ENCODE data around the gene PRRC2A.
"Not testable (repeated sequence)": the region's sequence is repeated elsewhere in the genome, so short reads cannot be mapped to it uniquely, and the experiment has no call there.

Gene PRRC2A

DNA sequence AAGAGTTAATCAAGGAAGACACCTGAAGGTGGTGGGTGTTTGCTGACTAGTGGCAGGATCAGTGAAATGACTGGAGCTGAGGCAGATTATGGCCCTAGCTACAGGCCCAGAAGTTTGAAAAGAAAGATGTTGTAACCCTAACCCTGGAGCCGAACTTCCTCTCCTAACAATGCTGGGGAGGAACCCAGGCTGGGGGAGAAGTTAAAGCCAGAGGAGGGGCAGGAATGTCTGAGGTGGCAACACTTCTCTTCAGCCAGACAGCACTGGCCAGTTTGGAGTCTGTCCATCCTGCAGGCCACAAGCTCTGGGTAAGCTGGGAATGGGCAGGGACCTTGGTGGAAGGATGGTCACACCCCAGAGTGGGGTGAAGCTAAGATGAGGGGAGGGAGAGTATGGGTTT is 34.5 kb upstream of the PRRC2A start, which contains the start of gene LST1:
LST1 (plus strand) TSS at position 270 of the 400 bp plus-strand sequence. CDS start 1,023 bp downstream, outside the sequence.
- DNase-seq, result no peak

DNA sequence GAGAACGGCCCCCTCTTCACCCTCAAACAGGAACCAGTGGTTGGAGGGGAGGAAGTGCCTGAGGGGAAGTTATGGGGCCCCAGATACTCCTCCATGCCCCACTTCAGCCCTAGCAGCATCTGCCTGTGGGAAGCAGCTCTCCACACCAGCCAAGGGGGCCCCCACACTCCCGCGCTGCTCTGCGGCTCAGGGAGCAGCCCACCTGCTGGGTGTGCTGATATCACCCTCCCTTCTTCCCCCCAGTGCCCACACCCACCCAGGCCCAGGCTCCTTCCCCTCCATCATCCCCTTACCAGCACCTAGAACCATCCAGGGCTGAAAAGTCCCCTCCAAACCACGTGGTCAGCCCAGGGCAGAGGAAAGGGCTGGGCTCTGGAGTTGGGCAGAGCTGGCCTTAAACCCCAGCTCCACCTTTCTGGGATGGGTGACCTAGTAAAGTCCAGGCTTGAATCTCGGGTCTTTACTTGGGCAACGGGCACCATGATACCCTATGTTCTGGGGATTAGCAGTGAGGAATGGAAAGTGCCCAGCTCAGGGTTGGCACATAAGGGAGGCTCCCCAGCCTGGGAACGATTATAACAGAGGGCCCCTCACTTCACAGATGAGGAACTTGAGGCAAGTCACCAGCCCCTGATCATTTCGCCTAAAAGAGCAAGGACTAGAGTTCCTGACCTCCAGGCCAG is 33.8 kb upstream of the PRRC2A start:
- peak; percentile 49 for DNase-seq

DNA sequence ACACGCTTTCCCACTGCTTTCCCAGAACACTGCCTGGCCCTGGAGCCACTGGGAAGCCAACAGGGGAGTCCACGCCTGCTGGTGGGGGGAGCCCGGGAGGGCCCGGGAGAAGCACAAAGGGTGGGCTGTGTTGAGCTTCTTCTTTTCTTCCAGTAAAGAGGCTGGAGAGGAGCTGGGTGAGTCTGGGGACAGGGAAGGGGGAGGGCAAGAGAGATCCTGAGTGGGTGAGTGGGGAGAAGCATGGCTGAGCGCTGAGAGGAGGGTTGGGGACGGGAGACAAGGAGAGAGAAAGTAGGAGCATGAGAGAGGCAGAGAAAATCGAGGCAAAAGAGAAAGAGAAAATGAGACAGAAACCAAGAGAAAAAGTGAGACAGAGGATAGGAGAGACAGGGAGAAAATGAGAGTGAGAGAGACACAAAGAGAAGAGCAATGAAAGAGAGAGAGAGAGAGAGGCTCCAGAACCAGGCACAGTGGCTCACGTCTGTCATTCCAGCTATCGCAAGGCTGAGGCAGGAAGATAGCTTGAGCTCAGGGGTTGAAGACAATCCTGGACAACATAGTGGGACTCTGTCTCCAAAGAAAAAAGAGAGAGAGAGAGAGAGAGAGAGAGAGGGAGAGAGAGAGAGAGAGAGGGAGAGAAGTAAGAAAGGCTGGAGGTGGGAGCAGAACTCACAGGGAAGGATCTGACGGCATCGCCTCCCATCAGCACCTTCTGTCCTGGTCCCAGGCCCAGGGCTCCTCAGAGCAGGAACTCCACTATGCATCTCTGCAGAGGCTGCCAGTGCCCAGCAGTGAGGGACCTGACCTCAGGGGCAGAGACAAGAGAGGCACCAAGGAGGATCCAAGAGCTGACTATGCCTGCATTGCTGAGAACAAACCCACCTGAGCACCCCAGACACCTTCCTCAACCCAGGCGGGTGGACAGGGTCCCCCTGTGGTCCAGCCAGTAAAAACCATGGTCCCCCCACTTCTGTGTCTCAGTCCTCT is 32.4 kb upstream of the PRRC2A start:
- DNase-seq, result no peak

DNA sequence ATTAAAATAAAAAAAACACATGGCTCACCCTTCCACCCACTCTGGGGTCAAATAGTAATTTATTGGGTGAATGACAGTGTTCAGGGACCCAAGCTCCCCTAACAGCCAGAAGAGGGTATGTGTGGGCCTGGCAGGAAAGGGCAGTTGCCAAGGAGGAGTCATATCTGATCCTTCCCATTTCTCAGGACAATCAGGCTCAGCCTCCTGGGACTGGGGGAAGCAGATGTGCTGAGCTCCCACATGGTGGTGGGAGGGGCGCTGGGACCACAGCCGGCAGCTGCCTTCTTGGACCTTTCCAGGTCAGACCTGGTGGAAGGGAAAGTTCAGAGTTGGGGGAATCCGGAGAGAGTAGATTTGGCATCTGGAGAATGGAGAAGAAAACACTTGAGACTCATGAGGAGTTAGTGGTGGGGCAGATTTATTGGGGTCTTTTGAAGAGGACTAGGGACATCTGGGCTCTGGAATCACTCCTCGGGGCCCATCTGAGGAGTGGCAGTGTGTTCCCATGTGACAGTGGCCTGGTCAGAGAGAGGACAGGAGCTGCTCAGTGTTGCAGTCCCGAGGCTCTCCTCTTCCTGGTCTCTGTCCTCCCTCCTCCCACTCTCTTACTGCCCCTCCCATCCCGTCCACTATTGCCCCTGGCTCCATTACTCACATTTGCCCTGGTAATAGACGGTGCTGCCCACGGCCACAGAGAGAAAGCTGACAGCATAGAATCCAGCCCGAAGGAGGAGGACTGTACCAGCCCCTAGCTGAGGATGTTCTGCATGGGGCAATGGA is 31.5 kb upstream of the PRRC2A start:
- DNase-seq, result no peak

DNA sequence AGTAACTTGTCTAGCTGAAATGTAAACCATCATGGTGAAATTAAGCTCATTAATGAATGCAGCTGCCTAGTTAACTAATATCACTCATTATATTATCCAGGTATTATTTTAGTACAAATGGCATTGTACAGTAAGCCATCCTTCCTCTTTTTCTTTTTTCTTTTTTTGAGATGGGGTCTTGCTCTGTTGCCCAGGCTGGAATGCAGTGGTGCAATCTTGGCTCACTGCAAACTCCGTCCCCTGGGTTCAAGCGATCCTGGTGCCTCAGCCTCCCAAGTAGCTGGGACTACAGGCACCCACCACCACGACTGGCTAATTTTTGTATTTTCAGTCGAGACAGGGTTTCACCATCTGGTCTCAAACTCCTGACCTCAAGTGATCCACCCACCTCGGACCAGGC is 29.8 kb upstream of the PRRC2A start:
- not testable (repeated sequence) for DNase-seq

DNA sequence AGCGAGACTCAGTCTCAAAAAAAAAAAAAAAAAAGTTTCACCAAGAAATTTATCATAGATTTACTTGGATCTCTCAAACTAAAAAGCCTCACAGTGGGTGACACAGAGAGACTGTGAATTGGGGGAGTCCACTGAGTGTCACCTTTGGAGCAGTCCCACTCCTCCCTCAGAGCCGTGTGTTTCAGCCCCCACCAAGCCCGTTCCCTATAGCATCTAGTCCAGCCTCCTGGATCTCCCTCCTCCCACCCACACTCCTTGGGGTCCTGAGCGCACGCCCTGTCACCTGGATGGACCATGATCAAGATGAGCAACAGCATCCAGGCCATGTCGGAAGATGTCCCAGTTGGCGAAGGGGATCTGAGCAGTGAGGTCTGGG is 28.1 kb upstream of the PRRC2A start:
- DNase-seq, result no peak

DNA sequence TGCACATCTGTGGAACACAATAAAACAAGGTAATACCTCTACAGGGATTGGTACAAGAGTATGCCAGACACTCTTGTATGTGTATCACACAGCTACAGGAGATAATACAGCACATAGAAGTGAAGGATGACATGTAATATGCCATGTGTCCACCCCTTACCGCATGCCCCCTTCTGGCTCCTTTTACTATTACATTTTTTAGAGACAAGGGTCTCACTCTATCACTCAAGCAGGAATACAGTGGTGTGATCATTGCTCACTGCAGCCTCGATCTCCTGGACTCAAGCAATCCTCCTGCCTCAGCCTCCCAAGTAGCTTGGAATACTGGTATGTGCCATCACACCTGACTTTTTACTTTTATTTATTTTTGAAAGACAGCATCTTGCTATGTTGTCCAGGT is 23.5 kb upstream of the PRRC2A start:
- DNase-seq, result peak; percentile 54

DNA sequence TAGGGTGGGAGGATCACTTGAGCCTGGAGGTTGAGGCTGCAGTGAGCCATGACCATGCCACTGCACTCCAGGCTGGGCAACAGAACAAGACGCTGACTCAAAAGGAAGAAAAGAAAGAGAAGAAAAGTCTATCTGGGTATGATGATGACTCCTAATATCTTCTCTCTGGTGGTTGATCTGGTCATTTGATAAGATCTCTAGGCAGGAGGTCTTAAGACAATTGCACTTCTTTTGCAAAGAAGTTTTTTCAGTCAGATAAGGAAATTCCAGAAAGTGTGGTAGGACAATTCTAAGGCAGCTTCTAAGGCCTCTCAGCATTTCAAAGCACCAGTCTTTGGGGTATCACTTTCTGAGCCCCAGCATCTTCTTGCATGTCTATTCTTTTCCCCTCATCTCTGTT is 13.2 kb upstream of the PRRC2A start:
- DNase-seq, result no peak

DNA sequence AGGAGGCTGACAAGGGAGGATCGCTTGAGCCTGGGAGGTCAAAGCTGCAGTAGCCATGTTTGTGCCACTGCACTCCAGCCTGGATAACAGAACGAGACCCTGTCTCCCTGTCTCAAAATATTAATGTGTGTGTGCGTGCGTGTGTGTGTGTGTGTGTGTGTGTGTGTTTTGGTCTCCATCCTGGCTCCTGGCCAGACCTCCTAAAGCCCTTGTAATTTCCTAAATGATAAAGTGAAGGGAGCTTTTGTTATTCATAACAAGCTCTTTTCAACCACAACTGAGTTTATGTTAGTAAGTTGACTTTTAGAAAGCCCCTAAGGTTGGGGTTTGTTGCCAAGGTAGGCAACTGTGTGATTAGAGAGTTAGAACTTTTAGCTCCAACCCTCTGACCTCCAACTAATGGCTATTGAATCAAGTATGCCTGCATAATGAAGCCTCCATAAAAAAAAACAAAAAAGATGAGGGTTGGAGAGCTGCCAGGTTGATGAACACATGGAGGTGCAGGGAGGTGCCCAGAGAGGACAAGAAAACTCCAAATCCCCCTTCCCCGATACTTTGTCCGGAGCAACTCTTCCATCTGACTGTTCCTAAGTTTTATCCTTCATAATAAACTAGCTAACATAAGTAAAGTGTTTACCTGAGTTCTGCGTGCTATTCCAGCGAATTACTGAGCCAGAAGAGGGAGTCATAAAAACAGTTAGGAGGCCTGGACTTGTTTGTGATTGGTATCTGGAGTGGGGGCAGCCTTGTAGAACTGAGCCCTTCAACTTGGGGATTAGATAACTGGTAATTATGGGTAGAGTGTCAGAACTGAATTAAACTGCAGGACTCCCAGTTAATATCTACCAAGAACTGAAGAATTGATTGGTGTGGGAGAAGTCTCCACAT is 10.8 kb upstream of the PRRC2A start:
- DNase-seq, result no peak

DNA sequence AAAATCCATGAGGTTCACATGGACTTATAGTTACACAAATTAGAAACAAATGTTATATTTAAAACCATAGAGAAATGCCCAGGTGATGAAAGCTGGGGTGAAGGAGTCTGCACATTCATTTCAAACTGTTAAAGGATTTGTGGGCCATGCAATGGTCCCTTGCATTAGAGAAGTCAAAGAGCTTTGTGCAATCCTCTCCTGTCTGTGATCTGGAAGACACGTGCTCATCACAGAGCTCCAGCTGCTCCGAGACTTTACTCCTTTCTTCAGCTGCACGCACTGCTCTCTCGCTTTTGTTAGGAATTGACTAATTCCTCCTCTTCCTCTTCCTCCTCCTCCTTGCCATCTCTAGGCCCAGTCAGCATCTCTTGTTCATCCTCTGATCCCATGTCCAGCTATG is 9.5 kb upstream of the PRRC2A start:
- no peak for DNase-seq

DNA sequence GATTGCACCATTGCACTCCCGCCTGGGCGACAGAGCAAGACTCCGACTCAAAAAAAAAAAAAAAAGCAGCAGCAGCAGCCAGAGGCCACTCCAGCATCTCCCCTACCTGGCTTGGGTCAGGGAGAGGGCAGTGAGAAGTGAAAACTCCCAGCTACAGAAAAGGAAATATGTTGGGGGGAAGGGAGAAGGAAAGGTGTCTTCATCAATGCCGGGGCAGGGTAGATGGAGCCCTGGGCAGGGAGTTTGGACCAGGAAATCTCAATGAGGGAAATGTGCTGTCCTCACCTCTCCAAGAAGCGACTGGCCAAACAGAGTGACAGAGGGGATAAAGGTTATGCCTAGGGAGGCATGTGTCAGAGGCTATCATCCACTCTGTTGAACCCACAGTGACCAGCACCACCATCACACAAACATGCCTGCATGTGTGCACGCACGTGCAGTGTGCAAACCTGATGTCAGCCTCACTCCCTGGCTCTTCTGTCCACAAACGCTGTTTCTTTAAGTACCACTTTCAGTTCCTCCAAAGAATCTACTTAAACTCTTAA is 6.4 kb upstream of the PRRC2A start:
- no peak for DNase-seq

DNA sequence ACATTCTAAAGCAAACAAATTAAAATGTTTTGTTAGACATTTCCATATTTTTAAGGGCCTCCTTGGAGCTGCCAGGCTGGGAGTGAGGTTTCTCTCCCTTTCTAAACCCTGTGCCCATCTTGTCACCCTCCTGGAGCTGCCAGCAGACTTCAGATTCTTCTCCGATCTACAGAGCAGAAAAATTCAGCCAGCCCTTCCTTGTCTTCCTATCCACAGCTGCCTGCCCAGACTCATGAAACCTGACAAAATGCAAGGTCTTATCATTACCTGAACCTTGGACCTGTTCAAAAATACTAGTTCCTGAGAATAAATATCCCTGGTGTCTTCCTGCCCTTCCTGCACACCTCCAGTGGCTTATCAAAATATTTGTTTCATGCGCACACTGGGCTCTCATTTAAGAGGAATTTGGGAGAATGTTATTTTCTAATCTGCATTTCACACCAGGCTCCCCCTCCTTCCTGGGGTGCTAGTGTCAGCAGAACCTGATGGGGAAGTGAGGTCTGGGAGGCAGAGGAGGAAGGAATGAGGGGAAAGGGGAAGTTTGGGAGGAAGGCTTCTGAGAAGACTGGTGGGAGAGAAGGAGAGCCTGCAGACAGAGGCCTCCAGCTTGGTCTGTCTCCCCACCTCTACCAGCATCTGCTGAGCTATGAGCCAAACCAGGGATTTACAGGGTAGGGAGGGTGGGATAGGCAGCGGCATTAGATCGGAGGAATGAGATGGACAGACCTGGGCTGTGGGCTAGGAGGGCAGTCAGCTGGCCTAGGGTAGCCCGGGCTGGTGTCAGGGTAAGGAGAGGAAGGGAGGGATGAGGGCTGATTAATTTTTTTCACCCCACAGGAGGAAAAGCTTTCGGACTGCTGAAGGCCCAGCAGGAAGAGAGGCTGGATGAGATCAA is 5.6 kb upstream of the PRRC2A start, which contains the start of gene AIF1:
AIF1 (plus strand) TSS at position 551 of the 895 bp plus-strand sequence; CDS start at position 647, 96 bp downstream.
- DNase-seq, result no peak

DNA sequence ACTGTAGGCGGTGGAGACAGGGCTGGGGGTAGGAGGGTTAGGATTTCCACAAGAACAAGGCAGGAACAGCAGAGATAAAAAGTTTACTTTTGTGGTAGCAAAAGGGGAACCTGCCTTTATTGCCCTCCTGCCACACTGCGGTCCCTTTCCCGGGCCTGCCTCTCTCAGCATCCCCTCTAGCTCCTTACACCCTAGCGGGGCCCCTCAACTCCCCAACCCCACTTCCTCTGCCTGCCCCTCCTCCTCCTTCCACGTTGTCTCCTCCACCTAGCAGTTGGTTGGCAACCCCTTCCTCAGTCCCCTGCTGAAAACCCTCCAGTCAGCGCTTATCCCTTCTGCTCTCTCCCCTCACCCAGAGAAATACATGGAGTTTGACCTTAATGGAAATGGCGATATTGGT is 4.8 kb upstream of the PRRC2A start:
- DNase-seq, result peak; percentile 62

DNA sequence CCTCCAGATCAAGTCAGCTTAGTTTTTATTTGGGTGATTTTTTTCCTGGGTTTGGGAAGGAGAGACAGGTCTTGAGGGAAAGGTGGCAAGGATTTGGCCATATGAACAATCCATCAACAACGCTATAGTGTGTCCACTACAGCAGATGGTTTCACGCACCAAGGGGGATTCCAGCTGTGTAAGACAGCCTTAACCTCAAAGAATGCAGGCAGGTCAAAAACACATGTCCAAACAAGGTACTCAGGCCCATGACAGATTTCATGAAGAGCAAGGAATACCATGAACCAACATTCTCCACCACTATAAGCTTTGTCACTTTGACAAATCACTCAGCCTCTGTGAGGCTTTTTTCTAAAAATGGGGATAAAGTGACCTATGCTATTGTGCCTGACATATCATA is 3.5 kb upstream of the PRRC2A start:
- DNase-seq, result no peak

DNA sequence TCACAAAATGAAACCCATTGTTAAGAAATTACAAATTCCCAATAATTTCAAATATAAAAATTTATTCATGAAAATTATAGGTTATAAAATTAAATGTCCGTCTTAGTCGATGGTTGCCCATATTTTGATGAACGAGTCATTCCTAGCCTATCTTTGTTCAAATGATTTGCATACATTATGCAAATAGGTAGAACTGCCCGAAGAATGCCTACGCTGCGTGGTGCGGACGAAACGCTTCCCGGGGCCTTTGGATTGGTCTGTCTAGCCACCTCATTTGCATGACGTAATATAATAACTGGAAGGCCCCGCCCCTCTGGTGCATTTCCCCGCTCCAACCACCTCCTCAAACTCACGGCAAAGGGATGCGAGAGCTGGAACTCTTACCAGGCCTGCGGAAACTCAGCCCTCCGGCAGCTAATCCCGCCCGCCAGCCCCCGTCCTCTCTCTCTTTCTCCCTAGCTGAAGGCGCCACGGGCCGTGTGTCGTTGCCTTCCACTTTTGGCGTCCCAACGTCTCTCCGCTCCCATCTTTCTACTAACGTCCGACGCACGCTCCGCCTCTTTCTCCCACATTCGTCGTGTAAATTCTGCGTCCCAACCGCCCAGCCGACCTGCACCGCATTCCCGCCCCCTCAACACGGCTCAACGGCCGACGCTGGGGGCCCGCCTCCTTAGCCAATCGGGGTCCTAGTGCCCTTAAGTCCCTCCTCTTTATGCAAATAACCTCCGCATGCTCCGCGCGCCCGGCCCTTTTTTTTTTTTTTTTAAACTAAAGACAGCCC is 520 bp upstream of the PRRC2A start:
- peak; percentile 98 for DNase-seq

DNA sequence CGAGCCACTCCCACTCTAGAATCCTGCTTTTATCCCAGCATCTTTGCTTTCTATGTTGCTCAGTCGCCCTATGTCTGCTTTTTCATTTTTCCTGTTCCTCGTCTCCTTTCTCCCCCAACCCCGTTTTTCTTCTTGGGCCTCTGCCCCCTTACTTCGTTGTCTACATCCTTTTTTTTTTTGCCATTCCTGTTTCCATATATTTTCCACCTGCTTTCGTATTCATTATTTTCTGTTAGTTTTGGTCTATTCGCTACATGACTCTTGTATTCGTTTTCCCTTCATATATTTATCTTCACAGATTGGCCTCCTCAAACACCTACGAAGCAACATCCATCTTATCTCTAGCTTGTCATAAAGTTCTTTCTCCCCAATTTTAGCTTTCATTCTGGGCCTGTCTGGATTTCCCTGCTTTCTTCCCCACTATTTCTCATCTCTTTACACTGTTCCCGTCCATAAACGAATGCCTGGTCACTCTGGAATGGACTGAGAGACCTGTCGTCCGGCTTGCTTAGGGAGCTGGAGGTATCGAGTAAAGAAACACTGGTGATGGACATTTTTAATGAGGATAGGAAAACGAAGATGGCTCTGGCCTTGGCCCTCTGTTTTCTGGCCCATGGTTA is 915 bp downstream of the PRRC2A start:
- no peak for DNase-seq

DNA sequence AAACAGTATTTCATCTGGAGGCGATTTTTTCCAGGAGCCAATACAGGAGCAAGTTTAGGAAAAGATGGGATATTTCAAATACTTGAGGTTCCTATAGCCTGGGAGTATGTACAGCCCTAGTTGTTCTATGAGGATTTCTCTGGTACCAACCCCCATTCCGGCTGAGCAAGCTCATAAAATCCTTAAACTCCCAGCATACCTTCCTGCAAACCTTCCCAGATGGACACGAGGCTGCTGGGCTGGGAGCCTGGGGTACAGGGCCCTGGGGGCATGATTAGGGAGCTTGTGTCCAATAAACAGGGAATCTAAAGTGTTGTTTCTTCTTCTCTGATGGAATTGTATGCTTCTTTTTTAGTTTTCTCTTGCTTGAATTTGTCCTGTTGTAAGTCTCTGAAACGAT is 1.5 kb downstream of the PRRC2A start:
- no peak for DNase-seq

DNA sequence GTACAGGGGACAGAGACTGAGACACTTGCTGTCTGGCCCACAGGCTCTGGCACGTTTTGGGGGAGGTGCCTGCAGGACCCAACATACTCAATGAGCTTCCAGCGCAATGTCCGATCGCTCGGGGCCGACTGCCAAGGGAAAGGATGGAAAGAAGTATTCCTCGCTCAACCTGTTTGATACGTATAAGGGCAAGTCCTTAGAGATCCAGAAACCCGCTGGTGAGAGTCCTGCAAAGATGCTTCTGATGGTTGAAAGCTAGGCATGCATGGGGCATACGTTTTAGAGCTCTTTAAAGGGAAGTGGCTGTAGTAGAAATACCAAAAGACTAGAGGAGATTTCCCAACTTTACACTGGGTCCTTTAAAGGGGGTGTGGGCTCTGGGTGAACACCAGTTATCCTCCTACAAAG is 2.2 kb downstream of the PRRC2A start:
- no peak for DNase-seq

DNA sequence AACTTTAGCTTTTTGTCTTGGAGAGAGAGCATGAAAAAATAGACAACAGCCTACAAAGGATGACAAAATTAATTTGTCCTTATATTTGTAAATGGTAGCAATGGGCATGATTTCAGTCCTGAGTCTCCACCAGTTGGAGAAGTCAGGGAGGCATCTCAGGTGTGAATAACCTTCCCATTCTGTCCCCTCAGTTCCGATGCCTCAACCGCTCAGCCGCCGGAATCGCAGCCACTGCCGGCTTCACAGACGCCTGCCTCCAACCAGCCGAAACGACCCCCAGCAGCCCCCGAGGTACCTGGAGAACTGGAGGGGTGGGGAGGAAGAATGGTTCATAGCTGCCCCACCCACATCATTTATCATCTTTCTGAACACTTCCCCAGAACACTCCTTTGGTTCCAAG is 3.6 kb downstream of the PRRC2A start:
- DNase-seq, result no peak
